Muscle of arm (tissue), 14 donors: ENCODE data around the gene REM2. TPM values are rescaled to one million over a fixed set of nuclear protein-coding genes. Genes with fewer than 3 reads are reported as not detected.

Source experiments
- DNase-seq: peaks from one replicate; pipeline ENCODE4 v3.0.0-alpha.2; 2013
- long read RNA-seq, 11 donors: transcript quantifications; one replicate each; lab custom pipeline, GENCODE V29; 2026
- polyA plus RNA-seq, 12 donors: library from polyadenylated mRNA; unstranded; fragments of 120-200 nt; gene quantifications; one replicate each; pipeline ENCODE4 v1.2.1, GENCODE V29; 2013; ENCODE audit not compliant: insufficient read length in 12 of 12

The REM2 gene, protein sequence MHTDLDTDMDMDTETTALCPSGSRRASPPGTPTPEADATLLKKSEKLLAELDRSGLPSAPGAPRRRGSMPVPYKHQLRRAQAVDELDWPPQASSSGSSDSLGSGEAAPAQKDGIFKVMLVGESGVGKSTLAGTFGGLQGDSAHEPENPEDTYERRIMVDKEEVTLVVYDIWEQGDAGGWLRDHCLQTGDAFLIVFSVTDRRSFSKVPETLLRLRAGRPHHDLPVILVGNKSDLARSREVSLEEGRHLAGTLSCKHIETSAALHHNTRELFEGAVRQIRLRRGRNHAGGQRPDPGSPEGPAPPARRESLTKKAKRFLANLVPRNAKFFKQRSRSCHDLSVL
- under 1 TPM in 8 of 12 donors, not detected in 4; 0.09 to 0.46 (median 0.14) TPM for polyA plus RNA-seq
- long read RNA-seq, donor 1 = 0 reads
- long read RNA-seq, donor 2 = 0 reads
- long read RNA-seq, donor 3 = 0 reads
- long read RNA-seq, donor 4 = 0 reads
- long read RNA-seq, donor 5 = 0 reads
- long read RNA-seq, donor 6 = 0 reads
- long read RNA-seq, donor 7 = 0 reads
- long read RNA-seq, donor 8 = 0 reads
- long read RNA-seq, donor 9 = 0 reads
- long read RNA-seq, donor 10 = 0 reads
- long read RNA-seq, donor 11 = 0 reads

DNA sequence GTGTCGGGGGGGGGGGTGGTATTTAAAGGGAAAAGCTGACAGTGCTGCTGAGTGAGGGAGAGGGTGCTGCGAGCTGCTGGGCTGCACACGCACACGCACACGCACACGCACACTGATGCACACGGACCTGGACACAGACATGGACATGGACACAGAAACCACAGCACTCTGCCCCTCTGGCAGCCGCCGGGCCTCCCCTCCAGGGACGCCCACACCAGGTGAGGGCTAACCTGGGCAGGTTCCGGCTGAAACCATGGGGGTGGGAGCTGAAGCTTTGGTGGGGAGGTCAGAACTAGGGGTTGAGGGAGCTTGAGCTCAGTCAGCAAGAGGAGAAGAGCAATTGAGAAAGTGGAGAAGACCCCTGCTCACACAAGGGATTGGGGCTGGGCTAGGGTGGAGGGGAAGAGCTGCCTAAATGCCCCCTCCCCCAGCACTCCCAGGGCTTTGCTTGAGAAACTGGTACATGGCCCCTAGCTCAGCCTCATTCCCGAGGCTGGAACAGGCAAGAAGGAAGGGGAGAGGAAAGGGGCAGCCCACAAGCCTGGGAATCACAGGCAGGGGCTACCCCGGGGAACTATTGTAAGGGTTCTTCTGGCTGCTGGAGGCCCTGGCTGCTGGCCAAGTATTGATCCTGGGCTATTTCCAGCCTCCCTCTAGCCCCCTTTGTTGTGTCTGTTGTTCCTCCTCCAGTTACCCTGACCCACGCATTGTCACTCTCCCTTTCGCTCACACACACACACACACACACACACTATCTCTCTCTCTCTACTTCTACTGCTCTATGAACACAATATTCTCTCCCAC is at the start of gene REM2:
TSS of gene REM2 (plus strand) at position 50 of the 804 bp plus-strand sequence. CDS start at position 116, 66 bp downstream.
- no peak for DNase-seq

DNA sequence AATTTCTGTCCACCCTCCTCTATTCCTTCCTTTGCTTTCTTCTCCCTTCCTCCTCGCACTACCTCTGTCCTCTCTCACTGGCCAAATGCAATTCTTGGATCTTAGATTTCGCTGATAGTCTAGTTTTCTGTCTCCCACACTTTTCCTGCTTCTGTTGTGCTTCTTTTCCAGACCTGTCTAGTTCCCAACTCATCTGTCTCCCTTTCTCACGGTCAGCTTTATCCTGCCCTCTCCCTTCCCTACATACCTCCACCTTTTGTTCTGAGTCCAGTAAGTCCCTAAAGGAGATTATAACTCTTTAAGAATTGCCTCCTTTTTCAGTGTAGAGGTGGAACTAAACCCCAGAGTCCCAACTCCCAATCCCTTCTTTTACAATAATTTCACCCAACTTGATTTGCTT is 47.5 kb upstream of the REM2 start:
- no peak for DNase-seq

- DNase-seq = peak; percentile 89
These were observed 46.5 kb upstream of the REM2 start, which contains the start of gene MMP14 for GRCh38 chr14:22836301-22837113. MMP14 (plus strand) TSS chr14:22836585; CDS start chr14:22836818, 233 bp downstream.

GRCh38 chr14:22837114-22837749 is 45.8 kb upstream of the REM2 start:
- DNase-seq = peak; percentile 78

DNA sequence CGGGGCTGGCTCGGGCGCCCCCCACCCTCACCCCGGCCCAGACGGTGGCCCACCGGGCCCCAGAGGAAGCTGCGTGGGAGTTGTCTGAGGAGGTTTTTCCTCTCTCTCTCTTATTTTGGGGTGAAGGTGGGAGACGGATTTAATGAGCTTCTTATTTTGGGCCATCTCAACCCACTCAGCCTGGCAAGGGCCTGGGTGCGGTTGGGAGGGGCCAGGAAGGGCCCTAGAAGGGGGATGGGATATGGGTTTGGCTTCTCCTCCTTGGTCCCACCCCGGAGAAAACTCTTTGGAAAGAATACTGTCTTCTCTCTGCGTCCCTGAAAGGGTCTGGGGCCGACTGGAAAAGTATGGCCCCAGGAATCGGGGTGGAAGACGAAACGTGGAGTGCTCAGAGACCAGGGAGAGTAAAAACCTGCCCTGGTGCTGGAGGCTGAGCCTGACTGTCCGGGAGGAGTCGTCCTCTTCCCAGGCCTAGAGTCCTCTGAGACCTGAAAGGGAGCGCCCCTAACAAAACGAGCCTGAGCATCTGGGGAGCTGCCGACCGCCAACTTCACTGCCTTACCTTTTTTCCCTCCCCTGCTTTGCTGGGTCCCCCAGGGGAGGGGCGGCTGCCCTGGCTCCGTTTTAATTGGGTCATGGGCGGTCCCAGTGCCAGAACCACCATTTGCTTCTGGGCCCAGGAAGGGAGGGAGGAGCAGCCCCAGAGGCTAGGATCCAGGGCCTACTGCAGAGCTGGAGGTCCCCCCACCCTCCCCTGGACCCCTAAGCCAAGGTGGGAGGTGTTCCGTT is 45.1 kb upstream of the REM2 start:
- no peak for DNase-seq

GRCh38 chr14:22838631-22839041 is 44.4 kb upstream of the REM2 start:
- DNase-seq = no peak

GRCh38 chr14:22839159-22839779 is 43.8 kb upstream of the REM2 start:
- no peak for DNase-seq

DNA sequence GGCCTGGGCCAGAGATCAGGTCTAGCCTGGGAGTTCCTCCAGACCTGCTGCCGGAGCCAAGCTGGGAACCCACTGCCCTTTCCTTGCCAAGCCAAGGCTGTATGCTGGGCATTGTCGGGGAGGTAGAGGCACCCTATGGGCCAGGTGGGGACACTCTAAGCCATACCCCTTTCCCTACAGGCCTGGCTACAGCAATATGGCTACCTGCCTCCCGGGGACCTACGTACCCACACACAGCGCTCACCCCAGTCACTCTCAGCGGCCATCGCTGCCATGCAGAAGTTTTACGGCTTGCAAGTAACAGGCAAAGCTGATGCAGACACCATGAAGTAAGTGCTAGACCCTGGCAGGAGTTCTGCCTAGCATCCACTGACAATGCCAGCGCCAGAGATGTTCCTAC is 41.7 kb upstream of the REM2 start:
- no peak for DNase-seq

GRCh38 chr14:22841769-22842168 is 41.3 kb upstream of the REM2 start:
- DNase-seq = no peak

DNA sequence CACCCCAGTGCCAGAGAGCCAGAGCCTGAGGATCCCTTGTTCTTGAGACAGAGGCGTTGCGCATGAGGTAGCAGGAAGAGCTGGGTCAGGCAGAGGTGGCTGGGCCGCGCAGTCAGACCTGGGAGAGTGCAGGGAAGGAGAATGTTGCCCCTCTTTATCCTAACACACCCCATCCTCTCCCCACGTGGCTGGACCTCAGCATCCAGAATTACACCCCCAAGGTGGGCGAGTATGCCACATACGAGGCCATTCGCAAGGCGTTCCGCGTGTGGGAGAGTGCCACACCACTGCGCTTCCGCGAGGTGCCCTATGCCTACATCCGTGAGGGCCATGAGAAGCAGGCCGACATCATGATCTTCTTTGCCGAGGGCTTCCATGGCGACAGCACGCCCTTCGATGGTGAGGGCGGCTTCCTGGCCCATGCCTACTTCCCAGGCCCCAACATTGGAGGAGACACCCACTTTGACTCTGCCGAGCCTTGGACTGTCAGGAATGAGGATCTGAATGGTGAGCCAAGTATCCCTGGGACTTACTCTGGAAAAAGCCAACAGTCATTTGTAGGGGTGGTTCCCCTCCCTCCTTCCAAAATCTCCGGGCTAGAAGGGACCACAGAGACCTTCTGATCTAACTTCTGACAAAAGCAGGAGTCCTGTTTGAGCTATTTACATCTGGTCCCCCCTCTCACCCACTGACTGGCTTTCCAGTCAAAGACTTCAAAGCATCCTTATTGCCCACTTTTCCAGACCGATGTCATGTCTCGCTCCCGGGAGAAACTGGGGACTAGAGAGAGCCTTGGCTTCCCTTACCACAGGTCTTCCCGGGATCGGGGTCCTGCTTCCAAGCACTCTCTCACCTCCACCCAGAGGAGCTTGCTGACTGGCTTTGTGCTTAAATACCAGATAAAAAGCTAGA is 40.6 kb upstream of the REM2 start:
- DNase-seq = no peak

- DNase-seq = no peak
These were observed 39.7 kb upstream of the REM2 start for GRCh38 chr14:22843123-22843925.

DNA sequence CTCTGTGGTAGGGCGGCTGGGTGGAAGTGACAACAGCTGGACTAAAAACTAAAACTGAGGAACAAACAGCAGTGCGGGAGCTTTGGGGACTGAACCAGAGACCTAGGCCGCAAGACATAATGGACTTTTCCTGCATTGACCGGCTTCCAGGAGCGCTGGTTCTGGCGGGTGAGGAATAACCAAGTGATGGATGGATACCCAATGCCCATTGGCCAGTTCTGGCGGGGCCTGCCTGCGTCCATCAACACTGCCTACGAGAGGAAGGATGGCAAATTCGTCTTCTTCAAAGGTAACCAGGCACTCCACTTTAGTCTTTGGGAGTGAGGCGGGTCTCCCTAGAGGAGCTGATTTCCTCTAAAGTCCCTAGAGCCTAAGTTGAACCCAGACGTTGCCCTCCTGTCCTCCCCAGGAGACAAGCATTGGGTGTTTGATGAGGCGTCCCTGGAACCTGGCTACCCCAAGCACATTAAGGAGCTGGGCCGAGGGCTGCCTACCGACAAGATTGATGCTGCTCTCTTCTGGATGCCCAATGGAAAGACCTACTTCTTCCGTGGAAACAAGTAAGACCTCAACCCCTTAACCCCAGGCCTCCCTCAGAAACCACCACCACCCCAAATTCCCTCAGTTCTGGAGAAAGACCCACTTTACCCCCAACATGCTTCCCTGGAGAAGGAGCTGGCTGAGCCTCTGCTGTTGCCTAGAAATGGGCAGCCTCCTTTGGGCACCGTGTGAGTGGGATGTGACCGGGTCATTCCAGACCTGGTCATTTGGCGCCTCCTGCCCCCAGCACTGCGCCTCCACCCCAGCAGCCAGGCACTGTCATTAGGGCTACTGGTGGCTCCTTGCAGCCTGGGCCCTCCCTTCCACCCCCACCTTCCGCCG is 38.6 kb upstream of the REM2 start:
- no peak for DNase-seq

GRCh38 chr14:22845103-22845394 is 38.0 kb upstream of the REM2 start:
- DNase-seq = no peak

GRCh38 chr14:22845821-22846625 is 37.0 kb upstream of the REM2 start:
- no peak for DNase-seq

- DNase-seq = no peak
These were observed 36.2 kb upstream of the REM2 start for GRCh38 chr14:22846811-22847307.
